ENCODE results near the gene NR5A1.

Gene NR5A1

GRCh38 chr9:124439086-124439485, 68.1 kb downstream of the NR5A1 start:
- no peak for DNase-seq

- no peak for DNase-seq
Observed at GRCh38 chr9:124438091-124438490, 69.1 kb downstream of the NR5A1 start.

GRCh38 chr9:124437086-124437485, 70.1 kb downstream of the NR5A1 start:
- DNase-seq, result no peak

GRCh38 chr9:124436320-124436719, 70.9 kb downstream of the NR5A1 start:
- DNase-seq, result no peak
